HG03097 (cell line): Measurements from ENCODE around the gene PCSK6.
"Not testable (repeated sequence)": the region's sequence is repeated elsewhere in the genome, so short reads cannot be mapped to it uniquely, and the experiment has no call there.

ENCODE experiments used
- ATAC-seq: cut with Tn5 transposase; IDR thresholded peaks from one replicate; pipeline ENCODE4 v1.9.1; 2021; ENCODE audit not compliant: unreplicated experiment, low FRiP score

PCSK6 gene

GRCh38 chr15:101368861-101369642, 120.5 kb downstream of the PCSK6 start:
- ATAC-seq, result no peak

GRCh38 chr15:101368086-101368780, 121.3 kb downstream of the PCSK6 start:
- no peak for ATAC-seq

- ATAC-seq, result no peak
Observed at GRCh38 chr15:101366853-101367252, 122.7 kb downstream of the PCSK6 start.

- ATAC-seq, result no peak
Observed at GRCh38 chr15:101362986-101363566, 126.4 kb downstream of the PCSK6 start.

- no peak for ATAC-seq
Observed at GRCh38 chr15:101362359-101362758, 127.1 kb downstream of the PCSK6 start.

- ATAC-seq, result no peak
Observed at GRCh38 chr15:101361418-101361817, 128.1 kb downstream of the PCSK6 start.

GRCh38 chr15:101359365-101359947, 130.1 kb downstream of the PCSK6 start:
- ATAC-seq, result no peak

- no peak for ATAC-seq
Observed at GRCh38 chr15:101358895-101359294, 130.6 kb downstream of the PCSK6 start.

- ATAC-seq, result no peak
Observed at GRCh38 chr15:101357885-101358284, 131.6 kb downstream of the PCSK6 start.

- ATAC-seq, result no peak
Observed at GRCh38 chr15:101357333-101357732, 132.2 kb downstream of the PCSK6 start.

GRCh38 chr15:101356512-101357172, 132.9 kb downstream of the PCSK6 start:
- ATAC-seq, result not testable (repeated sequence)

- no peak for ATAC-seq
Observed at GRCh38 chr15:101355678-101356464, 133.6 kb downstream of the PCSK6 start.

- ATAC-seq, result no peak
Observed at GRCh38 chr15:101354891-101355623, 134.4 kb downstream of the PCSK6 start.

- ATAC-seq, result no peak
Observed at GRCh38 chr15:101353240-101353639, 136.3 kb downstream of the PCSK6 start.

- no peak for ATAC-seq
Observed at GRCh38 chr15:101351736-101352135, 137.8 kb downstream of the PCSK6 start.

- no peak for ATAC-seq
Observed at GRCh38 chr15:101349047-101349951, 140.2 kb downstream of the PCSK6 start.

- ATAC-seq, result no peak
Observed at GRCh38 chr15:101348643-101349042, 140.9 kb downstream of the PCSK6 start.

- ATAC-seq, result no peak
Observed at GRCh38 chr15:101348015-101348414, 141.5 kb downstream of the PCSK6 start.
